HuH-7.5 (cell line): ENCODE data around the gene HBQ1.
"Not testable (repeated sequence)": the region's sequence is repeated elsewhere in the genome, so short reads cannot be mapped to it uniquely, and the experiment has no call there.

Source experiments
- DNase-seq: peaks from one replicate; pipeline ENCODE4 v3.0.0; 2011; ENCODE audit warnings: low spot score

Gene HBQ1

DNA sequence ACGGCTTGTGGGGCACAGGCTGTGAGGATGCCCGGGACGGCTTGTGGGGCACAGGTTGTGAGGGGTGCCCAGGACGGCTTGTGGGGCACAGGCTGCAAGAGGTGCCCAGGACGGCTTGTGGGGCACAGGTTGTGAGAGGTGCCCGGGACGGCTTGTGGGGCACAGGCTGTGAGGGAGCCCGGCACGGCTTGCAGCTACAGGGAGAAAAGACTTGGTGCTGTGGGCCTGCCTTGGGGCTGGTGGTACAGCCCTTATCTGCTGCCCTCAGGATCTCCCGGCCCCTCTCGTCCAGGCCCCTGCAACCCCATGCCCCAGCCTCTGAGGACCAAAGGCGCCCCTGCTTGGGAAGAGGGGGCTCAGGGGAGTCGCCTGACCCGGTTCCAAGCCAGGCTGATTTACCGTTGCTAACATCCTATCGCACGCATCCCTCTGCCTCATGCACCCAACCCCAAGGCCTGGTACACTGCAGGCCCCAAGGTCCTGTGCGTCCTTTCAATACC is 19.5 kb upstream of the HBQ1 start:
- no peak for DNase-seq

- DNase-seq: no peak
Measured at GRCh38 chr16:162271-162991, 17.8 kb upstream of the HBQ1 start.

DNA sequence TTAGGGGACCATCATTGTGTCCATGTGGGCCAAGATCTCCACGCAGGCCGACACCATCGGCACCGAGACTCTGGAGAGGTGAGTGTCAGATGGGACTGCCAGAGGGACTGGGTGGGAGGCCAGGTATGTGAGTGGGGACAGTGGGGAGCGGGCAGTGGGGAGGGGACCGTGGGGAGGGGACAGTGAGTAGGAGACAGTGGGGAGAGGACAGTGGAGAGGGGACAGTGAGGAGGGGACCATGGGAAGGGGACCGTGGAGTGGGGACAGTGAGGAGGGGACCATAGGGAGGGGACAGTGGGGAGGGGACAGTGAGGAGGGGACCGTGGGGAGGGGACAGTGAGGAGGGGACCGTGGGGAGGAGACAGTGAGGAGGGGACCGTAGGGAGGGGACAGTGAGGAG is 17.1 kb upstream of the HBQ1 start:
- not testable (repeated sequence) for DNase-seq

DNA sequence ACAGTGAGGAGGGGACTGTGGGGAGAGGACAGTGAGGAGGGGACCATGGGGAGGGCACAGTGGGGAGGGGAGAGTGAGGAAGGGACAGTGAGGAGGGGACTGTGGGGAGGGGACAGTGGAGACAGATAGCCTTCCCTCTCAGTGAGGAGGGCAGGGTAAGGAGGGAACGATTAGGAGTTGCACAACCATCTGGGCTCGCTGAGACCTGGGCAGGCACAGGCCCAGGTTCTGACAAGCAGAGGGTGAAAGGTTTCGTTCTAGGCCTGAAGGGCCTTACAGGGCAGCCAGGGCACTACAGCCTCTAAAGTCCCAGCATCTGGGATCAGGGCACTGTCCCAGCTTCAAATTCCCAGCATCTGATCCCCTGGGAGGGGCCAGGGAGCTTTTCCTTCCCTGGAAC is 16.6 kb upstream of the HBQ1 start:
- DNase-seq: not testable (repeated sequence)

DNA sequence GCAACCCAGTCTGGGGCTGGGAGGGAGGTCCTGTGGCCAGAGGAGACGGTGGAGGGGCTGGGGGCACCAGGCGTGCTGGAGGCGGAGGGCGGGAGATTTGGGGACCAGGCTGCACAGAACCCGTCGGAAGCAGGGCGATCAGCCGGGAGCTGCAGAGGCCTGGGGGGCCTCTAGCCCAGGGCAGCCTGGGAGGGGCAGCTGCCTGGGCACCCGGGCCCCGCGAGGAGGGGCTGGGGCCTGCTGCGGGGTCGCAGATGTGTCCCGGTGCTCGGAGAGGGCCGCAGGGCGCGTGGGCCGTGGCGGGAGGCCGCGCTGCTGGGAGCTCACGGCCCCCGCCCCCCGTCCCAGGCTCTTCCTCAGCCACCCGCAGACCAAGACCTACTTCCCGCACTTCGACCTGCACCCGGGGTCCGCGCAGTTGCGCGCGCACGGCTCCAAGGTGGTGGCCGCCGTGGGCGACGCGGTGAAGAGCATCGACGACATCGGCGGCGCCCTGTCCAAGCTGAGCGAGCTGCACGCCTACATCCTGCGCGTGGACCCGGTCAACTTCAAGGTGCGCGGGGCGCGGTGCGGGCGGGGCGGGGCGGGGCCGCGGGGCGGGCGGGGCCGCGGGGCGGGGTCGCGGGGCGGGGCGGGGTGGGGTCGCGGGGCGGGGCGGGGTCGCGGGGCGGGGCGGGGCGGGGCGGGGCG is 16.0 kb upstream of the HBQ1 start:
- DNase-seq: not testable (repeated sequence)

DNA sequence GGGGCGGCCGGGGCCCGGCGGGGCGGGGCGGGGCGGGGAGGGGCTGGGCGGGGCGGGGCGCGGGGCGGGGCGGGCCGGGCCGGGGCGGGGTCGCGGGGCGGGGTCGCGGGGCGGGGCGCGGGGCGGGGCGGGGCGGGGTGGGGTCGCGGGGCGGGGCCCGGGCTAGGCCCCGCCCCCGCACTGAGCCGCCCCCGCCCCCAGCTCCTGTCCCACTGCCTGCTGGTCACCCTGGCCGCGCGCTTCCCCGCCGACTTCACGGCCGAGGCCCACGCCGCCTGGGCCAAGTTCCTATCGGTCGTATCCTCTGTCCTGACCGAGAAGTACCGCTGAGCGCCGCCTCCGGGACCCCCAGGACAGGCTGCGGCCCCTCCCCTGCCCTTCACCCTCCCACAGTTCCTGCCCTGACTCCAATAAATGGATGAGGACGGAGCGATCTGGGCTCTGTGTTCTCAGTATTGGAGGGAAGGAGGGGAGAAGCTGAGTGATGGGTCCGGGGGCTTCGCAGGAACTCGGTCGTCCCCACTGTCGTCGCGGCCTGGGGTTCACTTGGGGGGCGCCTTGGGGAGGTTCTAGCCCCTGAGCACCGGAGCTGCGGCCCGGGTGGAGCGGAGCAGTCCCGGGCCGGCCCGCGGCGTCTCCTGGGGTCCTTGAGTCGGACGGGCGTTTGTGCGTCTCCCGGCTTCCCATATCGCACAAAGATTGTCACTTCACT is 15.3 kb upstream of the HBQ1 start:
- DNase-seq: no peak

GRCh38 chr16:165539-166374 is 14.5 kb upstream of the HBQ1 start, which contains the start of gene HBM:
Gene HBM, plus strand, starts transcription at chr16:165978. Its CDS starts 20 bp downstream, at chr16:165998.
- DNase-seq: no peak

- no peak for DNase-seq
Measured at GRCh38 chr16:166375-167121, 13.7 kb upstream of the HBQ1 start.

DNA sequence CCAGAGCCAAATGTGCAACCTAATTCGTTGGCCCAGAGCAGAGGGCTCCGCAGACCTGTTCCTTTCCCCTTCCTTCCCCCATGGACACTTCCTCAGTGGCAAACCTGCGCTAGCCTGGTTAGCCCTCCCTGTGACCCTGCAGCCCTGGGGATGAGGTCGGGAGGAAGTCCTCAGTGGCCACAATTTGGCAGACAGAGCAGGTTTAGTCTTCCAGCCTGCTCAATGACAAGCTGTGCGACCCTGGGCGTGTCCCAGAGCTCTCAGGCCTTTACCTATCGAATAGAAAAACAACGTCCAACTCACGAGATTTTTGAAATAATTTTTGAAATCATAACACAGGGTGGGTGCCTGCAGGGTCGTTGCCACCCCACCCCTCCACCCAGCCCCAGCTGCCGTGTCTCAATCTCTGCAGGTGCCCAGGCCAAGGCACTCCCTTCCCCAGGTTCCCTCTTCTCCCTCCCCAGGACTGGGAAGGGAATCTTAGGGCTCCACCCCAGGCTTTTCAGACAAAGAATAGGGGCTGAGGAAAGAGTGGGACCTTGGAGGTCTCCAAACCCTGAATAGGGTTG is 13.1 kb upstream of the HBQ1 start:
- no peak for DNase-seq

GRCh38 chr16:168424-168823 is 11.8 kb upstream of the HBQ1 start:
- no peak for DNase-seq

DNA sequence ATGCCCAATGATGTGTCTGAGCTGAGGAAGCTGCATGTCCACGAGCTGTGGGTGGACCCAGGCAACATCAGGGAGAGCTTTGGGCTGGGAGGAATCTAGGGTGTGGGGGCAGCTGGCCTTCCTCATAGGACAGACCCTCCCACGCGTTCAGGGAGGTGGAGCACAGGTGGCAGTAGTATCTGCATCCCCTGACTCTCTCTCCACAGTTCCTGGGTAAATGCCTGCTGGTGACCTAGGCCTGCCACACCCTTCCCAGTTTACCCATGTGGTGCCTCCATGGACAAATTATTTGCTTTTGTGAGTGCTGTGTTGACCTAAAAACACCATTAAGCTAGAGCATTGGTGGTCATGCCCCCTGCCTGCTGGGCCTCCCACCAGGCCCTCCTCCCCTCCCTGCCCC is 11.2 kb upstream of the HBQ1 start:
- no peak for DNase-seq

DNA sequence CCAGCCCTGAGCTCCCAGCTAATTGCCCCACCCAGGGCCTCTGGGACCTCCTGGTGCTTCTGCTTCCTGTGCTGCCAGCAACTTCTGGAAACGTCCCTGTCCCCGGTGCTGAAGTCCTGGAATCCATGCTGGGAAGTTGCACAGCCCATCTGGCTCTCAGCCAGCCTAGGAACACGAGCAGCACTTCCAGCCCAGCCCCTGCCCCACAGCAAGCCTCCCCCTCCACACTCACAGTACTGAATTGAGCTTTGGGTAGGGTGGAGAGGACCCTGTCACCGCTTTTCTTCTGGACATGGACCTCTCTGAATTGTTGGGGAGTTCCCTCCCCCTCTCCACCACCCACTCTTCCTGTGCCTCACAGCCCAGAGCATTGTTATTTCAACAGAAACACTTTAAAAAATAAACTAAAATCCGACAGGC is 10.2 kb upstream of the HBQ1 start:
- not testable (repeated sequence) for DNase-seq

- DNase-seq: no peak
Measured at GRCh38 chr16:170788-171187, 9.5 kb upstream of the HBQ1 start.

- not testable (repeated sequence) for DNase-seq
Measured at GRCh38 chr16:172374-172941, 7.8 kb upstream of the HBQ1 start, which contains the start of gene HBA2. Gene HBA2, plus strand, starts transcription at chr16:172876. Its CDS starts 37 bp downstream, at chr16:172913.

DNA sequence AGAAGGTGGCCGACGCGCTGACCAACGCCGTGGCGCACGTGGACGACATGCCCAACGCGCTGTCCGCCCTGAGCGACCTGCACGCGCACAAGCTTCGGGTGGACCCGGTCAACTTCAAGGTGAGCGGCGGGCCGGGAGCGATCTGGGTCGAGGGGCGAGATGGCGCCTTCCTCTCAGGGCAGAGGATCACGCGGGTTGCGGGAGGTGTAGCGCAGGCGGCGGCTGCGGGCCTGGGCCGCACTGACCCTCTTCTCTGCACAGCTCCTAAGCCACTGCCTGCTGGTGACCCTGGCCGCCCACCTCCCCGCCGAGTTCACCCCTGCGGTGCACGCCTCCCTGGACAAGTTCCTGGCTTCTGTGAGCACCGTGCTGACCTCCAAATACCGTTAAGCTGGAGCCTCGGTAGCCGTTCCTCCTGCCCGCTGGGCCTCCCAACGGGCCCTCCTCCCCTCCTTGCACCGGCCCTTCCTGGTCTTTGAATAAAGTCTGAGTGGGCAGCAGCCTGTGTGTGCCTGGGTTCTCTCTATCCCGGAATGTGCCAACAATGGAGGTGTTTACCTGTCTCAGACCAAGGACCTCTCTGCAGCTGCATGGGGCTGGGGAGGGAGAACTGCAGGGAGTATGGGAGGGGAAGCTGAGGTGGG is 6.9 kb upstream of the HBQ1 start:
- not testable (repeated sequence) for DNase-seq

DNA sequence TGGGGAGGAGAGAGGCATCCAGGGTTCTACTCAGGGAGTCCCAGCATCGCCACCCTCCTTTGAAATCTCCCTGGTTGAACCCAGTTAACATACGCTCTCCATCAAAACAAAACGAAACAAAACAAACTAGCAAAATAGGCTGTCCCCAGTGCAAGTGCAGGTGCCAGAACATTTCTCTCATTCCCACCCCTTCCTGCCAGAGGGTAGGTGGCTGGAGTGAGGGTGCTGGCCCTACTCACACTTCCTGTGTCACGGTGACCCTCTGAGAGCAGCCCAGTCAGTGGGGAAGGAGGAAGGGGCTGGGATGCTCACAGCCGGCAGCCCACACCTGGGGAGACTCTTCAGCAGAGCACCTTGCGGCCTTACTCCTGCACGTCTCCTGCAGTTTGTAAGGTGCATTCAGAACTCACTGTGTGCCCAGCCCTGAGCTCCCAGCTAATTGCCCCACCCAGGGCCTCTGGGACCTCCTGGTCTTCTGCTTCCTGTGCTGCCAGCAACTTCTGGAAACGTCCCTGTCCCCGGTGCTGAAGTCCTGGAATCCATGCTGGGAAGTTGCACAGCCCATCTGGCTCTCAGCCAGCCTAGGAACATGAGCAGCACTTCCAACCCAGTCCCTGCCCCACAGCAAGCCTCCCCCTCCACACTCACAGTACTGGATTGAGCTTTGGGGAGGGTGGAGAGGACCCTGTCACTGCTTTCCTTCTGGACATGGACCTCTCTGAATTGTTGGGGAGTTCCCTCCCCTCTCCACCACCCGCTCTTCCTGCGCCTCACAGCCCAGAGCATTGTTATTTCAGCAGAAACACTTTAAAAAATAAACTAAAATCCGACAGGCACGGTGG is 6.1 kb upstream of the HBQ1 start:
- DNase-seq: not testable (repeated sequence)

DNA sequence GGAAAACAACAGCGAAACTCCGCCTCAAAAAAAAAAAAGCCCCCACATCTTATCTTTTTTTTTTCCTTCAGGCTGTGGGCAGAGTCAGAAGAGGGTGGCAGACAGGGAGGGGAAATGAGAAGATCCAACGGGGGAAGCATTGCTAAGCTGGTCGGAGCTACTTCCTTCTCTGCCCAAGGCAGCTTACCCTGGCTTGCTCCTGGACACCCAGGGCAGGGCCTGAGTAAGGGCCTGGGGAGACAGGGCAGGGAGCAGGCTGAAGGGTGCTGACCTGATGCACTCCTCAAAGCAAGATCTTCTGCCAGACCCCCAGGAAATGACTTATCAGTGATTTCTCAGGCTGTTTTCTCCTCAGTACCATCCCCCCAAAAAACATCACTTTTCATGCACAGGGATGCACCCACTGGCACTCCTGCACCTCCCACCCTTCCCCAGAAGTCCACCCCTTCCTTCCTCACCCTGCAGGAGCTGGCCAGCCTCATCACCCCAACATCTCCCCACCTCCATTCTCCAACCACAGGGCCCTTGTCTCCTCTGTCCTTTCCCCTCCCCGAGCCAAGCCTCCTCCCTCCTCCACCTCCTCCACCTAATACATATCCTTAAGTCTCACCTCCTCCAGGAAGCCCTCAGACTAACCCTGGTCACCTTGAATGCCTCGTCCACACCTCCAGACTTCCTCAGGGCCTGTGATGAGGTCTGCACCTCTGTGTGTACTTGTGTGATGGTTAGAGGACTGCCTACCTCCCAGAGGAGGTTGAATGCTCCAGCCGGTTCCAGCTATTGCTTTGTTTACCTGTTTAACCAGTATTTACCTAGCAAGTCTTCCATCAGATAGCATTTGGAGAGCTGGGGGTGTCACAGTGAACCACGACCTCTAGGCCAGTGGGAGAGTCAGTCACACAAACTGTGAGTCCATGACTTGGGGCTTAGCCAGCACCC is 5.0 kb upstream of the HBQ1 start:
- DNase-seq: no peak

DNA sequence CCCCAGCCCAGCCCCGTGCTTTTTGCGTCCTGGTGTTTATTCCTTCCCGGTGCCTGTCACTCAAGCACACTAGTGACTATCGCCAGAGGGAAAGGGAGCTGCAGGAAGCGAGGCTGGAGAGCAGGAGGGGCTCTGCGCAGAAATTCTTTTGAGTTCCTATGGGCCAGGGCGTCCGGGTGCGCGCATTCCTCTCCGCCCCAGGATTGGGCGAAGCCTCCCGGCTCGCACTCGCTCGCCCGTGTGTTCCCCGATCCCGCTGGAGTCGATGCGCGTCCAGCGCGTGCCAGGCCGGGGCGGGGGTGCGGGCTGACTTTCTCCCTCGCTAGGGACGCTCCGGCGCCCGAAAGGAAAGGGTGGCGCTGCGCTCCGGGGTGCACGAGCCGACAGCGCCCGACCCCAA is 4.3 kb upstream of the HBQ1 start:
- not testable (repeated sequence) for DNase-seq
